ENCODE data around the gene ZNF10.

DNA sequence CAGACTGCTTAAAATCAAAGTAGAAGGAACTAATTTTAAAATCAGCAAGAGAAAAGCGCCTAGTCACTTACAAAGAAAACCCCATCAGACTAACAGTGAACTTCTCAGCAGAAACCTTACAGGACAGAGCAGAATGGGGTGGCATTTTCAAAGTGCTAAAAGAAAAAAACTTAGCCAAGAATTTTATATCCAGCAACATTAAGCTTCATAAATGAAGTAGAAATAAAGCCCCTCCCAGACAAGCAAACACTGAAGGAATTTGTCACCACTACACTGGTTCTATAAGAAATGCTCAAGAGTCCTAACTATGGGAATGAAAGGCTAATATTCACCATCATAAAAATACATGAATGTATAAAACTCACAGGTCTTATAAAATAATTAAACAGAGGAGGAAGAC is 44.5 kb downstream of the ZNF10 start:
- TF ChIP-seq RFX5 (IDR thresholded peaks at IDR 0.05; ENCODE audit: low read depth, low read length) (no peak), POLR2A (IDR thresholded peaks at IDR 0.05; ENCODE audit: low read depth, low read length) (no peak), MXI1 (IDR thresholded peaks at IDR 0.05; ENCODE audit: borderline replicate concordance, low read depth, low read length) (no peak), FOS (IDR thresholded peaks at IDR 0.05; ENCODE audit: low read depth, low read length) (no peak), NFE2L2 (IDR thresholded peaks at IDR 0.05; ENCODE audit: low read depth, low read length) (no peak), RCOR1 (IDR thresholded peaks at IDR 0.05; ENCODE audit: insufficient replicate concordance, low read length) (no peak)
- TF ChIP-seq, protein P1, sequence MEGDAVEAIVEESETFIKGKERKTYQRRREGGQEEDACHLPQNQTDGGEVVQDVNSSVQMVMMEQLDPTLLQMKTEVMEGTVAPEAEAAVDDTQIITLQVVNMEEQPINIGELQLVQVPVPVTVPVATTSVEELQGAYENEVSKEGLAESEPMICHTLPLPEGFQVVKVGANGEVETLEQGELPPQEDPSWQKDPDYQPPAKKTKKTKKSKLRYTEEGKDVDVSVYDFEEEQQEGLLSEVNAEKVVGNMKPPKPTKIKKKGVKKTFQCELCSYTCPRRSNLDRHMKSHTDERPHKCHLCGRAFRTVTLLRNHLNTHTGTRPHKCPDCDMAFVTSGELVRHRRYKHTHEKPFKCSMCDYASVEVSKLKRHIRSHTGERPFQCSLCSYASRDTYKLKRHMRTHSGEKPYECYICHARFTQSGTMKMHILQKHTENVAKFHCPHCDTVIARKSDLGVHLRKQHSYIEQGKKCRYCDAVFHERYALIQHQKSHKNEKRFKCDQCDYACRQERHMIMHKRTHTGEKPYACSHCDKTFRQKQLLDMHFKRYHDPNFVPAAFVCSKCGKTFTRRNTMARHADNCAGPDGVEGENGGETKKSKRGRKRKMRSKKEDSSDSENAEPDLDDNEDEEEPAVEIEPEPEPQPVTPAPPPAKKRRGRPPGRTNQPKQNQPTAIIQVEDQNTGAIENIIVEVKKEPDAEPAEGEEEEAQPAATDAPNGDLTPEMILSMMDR (conservative IDR thresholded peaks at IDR 0.05; ENCODE audit: low read depth, low read length): no peak
- TF ChIP-seq, protein P2, sequence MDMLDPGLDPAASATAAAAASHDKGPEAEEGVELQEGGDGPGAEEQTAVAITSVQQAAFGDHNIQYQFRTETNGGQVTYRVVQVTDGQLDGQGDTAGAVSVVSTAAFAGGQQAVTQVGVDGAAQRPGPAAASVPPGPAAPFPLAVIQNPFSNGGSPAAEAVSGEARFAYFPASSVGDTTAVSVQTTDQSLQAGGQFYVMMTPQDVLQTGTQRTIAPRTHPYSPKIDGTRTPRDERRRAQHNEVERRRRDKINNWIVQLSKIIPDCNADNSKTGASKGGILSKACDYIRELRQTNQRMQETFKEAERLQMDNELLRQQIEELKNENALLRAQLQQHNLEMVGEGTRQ (IDR thresholded peaks at IDR 0.05; ENCODE audit: low read depth, low read length): no peak

Data from IMR-90 (cell line).